Measurements from ENCODE around the gene NELFB.

NELFB gene

GRCh38 chr9:137270929-137271695 lies 16.0 kb downstream of the NELFB start:
- DNase-seq: no peak

- DNase-seq: no peak
These were observed 16.6 kb downstream of the NELFB start for GRCh38 chr9:137271696-137272076.

- DNase-seq: no peak
These were observed 17.3 kb downstream of the NELFB start for GRCh38 chr9:137272241-137273094.

- DNase-seq: no peak
These were observed 18.0 kb downstream of the NELFB start for GRCh38 chr9:137273095-137273490.

GRCh38 chr9:137273611-137274320 lies 18.6 kb downstream of the NELFB start:
- no peak for DNase-seq

- DNase-seq: no peak
These were observed 20.1 kb downstream of the NELFB start for GRCh38 chr9:137275203-137275587.

- DNase-seq: no peak
These were observed 20.7 kb downstream of the NELFB start for GRCh38 chr9:137275588-137276472.

- no peak for DNase-seq
These were observed 21.6 kb downstream of the NELFB start for GRCh38 chr9:137276473-137277328.

- no peak for DNase-seq
These were observed 22.4 kb downstream of the NELFB start, which contains the start of gene TOR4A for GRCh38 chr9:137277329-137278041. Gene TOR4A, plus strand, starts transcription at chr9:137277726. Its CDS starts 964 bp downstream, at chr9:137278690.

- no peak for DNase-seq
These were observed 23.1 kb downstream of the NELFB start for GRCh38 chr9:137278061-137278701.

GRCh38 chr9:137278721-137279711 lies 23.9 kb downstream of the NELFB start:
- no peak for DNase-seq

- no peak for DNase-seq
These were observed 24.8 kb downstream of the NELFB start for GRCh38 chr9:137279741-137280473.

- no peak for DNase-seq
These were observed 25.6 kb downstream of the NELFB start for GRCh38 chr9:137280474-137281344.

- DNase-seq: no peak
These were observed 26.4 kb downstream of the NELFB start for GRCh38 chr9:137281345-137282116.

- DNase-seq: peak; percentile 29
These were observed 31.9 kb downstream of the NELFB start for GRCh38 chr9:137286975-137287383.

- no peak for DNase-seq
These were observed 38.0 kb downstream of the NELFB start for GRCh38 chr9:137293094-137293481.

All from activated CD8-positive, alpha-beta memory T cell treated with anti-CD3 and anti-CD28 coated beads, Interleukin-2, amount 50 U/mL, for 4 hours (primary cell).